Measurements from ENCODE around the gene SNX9. TPM values are rescaled to one million over a fixed set of nuclear protein-coding genes. Genes with fewer than 3 reads are reported as not detected.

Gene SNX9
- total RNA-seq, 2 experiments from 2014 or later, result 44.9 to 45.1 TPM

GRCh38 chr6:157847846-157848245 lies 24.8 kb downstream of the SNX9 start:
- intact Hi-C loops (cut with micrococcal nuclease), result no loop called here
- ATAC-seq (no peak), DNase-seq (no peak)
- Mint-ChIP-seq H3K4me3 (no peak overlapping the region), H3K36me3 (ENCODE audit: low read depth) (peaks cover 48% of the 10 kb centered on the region), H3K27ac (peak overlapping the region; percentile 31), H3K27me3 (no peaks in the 10 kb centered on the region), H3K9me3 (peaks cover 8% of the 10 kb centered on the region), H3K4me1 (ENCODE audit: low read depth) (peaks cover 67% of the 10 kb centered on the region)
- ChIA-PET POLR2A (interaction anchor here (1.3 to 1.5 kb wide), 2 partner anchors 10 to 15 kb away, joined by 4 to 5 read pairs; no protein-coding TSS in a partner anchor), CTCF (interaction anchor here (1.3 to 3.8 kb wide), 2 partner anchors 25 to 92 kb away, joined by 6 to 24 read pairs; no protein-coding TSS in a partner anchor)
- TF ChIP-seq CTCF (IDR thresholded peaks at IDR 0.05), result no peak

GRCh38 chr6:157848693-157849092 lies 25.6 kb downstream of the SNX9 start:
- H3K27ac Mint-ChIP-seq, result no peak overlapping the region
- no peaks in the 10 kb centered on the region for H3K27me3 Mint-ChIP-seq
- ATAC-seq (no peak), DNase-seq (no peak)
- peaks cover 55% of the 10 kb centered on the region for H3K36me3 Mint-ChIP-seq (ENCODE audit: low read depth)
- POLR2A ChIA-PET, result interaction anchor here (0.6 to 1.5 kb wide), 4 partner anchors 11 to 133 kb away, joined by 3 to 7 read pairs (median 4); no protein-coding TSS in a partner anchor
- TF ChIP-seq CTCF (IDR thresholded peaks at IDR 0.05), result no peak
- peaks cover 15% of the 10 kb centered on the region for H3K9me3 Mint-ChIP-seq
- CTCF ChIA-PET, result interaction anchor here (1.3 to 3.8 kb wide), 2 partner anchors 25 to 93 kb away, joined by 6 to 24 read pairs; no protein-coding TSS in a partner anchor
- no peak overlapping the region for H3K4me3 Mint-ChIP-seq
- intact Hi-C loops (cut with micrococcal nuclease), result no loop called here
- peaks cover 67% of the 10 kb centered on the region for H3K4me1 Mint-ChIP-seq (ENCODE audit: low read depth)

- DNase-seq (no peak), ATAC-seq (no peak)
- ChIA-PET CTCF (interaction anchor here (1.3 to 1.5 kb wide), 2 partner anchors 93 to 94 kb away, joined by 4 to 6 read pairs; no protein-coding TSS in a partner anchor), POLR2A (interaction anchor here (0.6 to 1.3 kb wide), 3 partner anchors 16 to 93 kb away, joined by 3 to 5 read pairs (median 3); no protein-coding TSS in a partner anchor)
- no peak for TF ChIP-seq CTCF (IDR thresholded peaks at IDR 0.05)
- Mint-ChIP-seq H3K4me3 (no peak overlapping the region), H3K4me1 (ENCODE audit: low read depth) (peaks cover 60% of the 10 kb centered on the region), H3K9me3 (peaks cover 15% of the 10 kb centered on the region), H3K27me3 (no peaks in the 10 kb centered on the region), H3K36me3 (ENCODE audit: low read depth) (peaks cover 55% of the 10 kb centered on the region), H3K27ac (peak overlapping the region; percentile 7)
- intact Hi-C loops (cut with micrococcal nuclease), result no loop called here
Measured at GRCh38 chr6:157849288-157850017, 26.4 kb downstream of the SNX9 start.

GRCh38 chr6:157850030-157850429 lies 27.0 kb downstream of the SNX9 start:
- POLR2A ChIA-PET, result no interaction called here
- DNase-seq (no peak), ATAC-seq (no peak)
- no peak overlapping the region for H3K27ac Mint-ChIP-seq
- H3K36me3 Mint-ChIP-seq (ENCODE audit: low read depth), result peaks cover 57% of the 10 kb centered on the region
- H3K9me3 Mint-ChIP-seq, result peaks cover 17% of the 10 kb centered on the region
- no peaks in the 10 kb centered on the region for H3K27me3 Mint-ChIP-seq
- intact Hi-C loops (cut with micrococcal nuclease), result no loop called here
- no peak for TF ChIP-seq CTCF (IDR thresholded peaks at IDR 0.05)
- H3K4me1 Mint-ChIP-seq (ENCODE audit: low read depth), result peaks cover 62% of the 10 kb centered on the region
- CTCF ChIA-PET, result interaction anchor here (1.5 kb wide), 1 partner anchor 94 kb away, joined by 4 read pairs; no protein-coding TSS in a partner anchor
- H3K4me3 Mint-ChIP-seq, result no peak overlapping the region
